Measurements from ENCODE around the gene CEP57L1.
"Not testable (repeated sequence)": the region's sequence is repeated elsewhere in the genome, so short reads cannot be mapped to it uniquely, and the experiment has no call there.

The CEP57L1 gene

DNA sequence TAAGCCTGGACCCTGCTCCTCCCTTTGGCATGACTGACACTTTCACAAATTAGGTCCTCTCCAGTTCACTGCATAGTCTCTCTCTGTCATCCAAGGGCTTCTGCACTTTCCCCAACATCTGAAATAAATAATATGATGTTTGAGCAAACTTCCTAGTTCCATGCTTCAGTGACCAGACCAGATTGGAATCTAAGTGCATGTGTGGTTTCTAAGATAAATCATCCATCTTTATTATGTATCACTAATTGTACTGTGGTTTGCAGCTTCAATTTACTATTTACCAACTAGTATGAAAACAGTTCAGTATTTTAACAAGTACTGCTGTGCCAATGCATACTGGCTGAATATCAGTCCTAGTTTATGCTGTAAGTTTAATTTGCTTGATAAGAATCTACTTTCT is 19.4 kb upstream of the CEP57L1 start:
- no peak for DNase-seq

DNA sequence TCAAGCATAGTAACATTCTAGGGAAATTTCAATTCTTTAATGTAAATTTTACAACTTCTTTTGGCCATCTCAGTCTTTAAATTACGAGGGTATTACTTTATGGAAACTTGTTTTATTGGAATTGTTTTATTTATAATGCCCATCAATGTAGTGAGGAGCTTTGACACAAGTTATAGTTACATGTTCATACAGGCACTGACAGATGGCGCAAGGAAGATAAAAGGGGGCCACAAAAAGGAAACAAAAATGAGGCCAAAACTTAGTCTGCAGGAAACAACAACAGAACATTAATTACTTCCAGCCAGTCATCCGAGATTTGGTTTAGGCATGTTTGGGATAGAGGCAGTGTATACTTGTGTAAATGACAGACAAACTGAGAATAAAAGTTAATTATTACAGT is 18.9 kb upstream of the CEP57L1 start:
- no peak for DNase-seq

GRCh38 chr6:109079981-109080380 is 15.3 kb upstream of the CEP57L1 start:
- DNase-seq, result no peak

GRCh38 chr6:109081026-109081425 is 14.3 kb upstream of the CEP57L1 start:
- DNase-seq, result no peak

- no peak for DNase-seq
These were observed 13.7 kb upstream of the CEP57L1 start for GRCh38 chr6:109081516-109082187.

GRCh38 chr6:109082188-109082577 is 13.1 kb upstream of the CEP57L1 start:
- no peak for DNase-seq

- no peak for DNase-seq
These were observed 11.7 kb upstream of the CEP57L1 start for GRCh38 chr6:109083657-109084056.

GRCh38 chr6:109084146-109084545 is 11.2 kb upstream of the CEP57L1 start:
- not testable (repeated sequence) for DNase-seq

DNA sequence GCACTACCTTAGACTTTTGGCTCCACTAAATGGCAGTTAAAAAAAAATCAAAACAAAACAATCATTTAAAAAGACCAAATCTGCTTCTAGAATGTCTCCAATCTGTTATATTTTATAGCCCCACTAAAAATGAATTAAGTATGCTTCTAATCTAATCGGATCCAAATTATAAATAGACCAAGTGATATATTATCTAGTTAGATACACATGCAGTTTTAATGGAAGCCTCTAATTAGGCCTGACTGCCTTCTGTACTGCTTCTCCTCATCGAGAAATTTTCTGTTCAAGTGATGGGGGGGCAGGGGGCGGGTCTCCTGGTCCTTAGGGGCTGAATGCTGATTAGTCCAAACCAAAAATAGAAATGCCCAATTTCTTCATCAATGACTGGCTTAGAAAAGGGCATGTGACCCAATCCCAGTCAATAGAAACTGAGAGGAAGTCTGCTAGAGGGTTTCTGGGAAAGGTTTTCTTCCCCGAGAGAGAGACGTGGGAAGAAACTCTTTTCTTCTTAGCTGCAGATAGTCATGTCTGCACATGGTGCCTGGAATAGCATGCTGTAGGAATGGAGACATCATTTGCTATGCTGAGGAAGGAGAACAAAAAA is 7.5 kb upstream of the CEP57L1 start:
- DNase-seq, result no peak

DNA sequence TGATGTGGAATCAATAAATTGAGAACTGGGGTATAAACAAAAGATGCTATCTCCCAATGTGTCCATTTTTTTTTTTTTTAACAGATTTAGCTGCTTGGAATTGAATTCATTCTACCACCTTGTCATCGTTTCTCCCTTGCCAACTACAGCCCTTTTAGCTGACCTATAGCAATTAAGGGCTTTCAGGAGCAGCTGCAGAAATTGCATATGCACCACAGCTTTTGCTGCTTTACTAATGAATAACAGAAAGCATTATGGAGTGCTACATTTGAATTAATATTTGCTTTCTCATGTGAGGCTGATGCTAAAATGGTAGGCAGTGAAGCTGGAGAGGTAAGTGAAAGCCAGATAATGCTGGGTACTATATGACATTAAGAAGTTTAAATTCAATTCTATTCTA is 6.3 kb upstream of the CEP57L1 start:
- no peak for DNase-seq

- DNase-seq, result no peak
These were observed 3.8 kb upstream of the CEP57L1 start for GRCh38 chr6:109091314-109092024.

GRCh38 chr6:109092074-109092473 is 3.2 kb upstream of the CEP57L1 start:
- DNase-seq, result no peak

GRCh38 chr6:109093732-109094415 is 1.4 kb upstream of the CEP57L1 start:
- no peak for DNase-seq

- DNase-seq, result peak; percentile 75
These were observed 781 bp upstream of the CEP57L1 start, which contains the start of gene SESN1 for GRCh38 chr6:109094416-109095035. TSS of gene SESN1 (minus strand) at chr6:109094846. CDS start at chr6:109094073, 773 bp downstream.

DNA sequence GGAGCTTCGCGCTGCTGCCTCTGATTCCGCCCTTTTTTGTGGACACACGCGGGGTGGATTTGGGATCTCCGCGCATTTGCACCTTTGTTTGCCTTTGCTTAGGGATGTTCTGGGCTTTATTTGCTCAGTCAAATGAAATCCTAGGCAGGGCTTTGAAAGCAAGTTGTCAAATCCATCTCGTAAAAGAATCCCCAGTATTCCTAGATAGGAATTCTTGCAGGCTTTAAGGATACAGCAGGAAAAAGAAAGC is 453 bp downstream of the CEP57L1 start:
- DNase-seq, result no peak

- DNase-seq, result no peak
These were observed 901 bp downstream of the CEP57L1 start for GRCh38 chr6:109096208-109096607.

DNA sequence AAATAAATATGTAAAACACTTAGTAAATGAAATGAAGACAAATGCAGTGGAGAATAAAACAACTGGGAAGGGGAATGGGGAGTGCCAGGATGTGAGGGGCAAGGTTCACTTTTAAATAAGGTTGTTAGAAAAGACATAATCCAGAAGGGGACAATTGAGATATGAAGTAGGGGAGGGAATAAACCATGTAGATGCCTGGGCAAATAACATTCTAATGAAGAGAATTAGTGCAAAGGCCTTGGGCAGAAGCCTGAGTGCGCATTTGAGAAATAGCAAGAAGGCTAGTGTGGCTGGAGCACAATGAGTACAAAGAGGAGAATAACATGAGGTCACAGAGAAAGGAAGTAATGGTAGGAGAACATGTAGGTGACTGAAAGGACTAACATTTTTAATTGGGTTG is 2.4 kb downstream of the CEP57L1 start:
- no peak for DNase-seq

GRCh38 chr6:109102762-109103161 is 7.5 kb downstream of the CEP57L1 start:
- DNase-seq, result no peak

GRCh38 chr6:109103942-109104341 is 8.6 kb downstream of the CEP57L1 start:
- DNase-seq, result no peak

GRCh38 chr6:109104512-109104911 is 9.2 kb downstream of the CEP57L1 start:
- DNase-seq, result no peak

DNA sequence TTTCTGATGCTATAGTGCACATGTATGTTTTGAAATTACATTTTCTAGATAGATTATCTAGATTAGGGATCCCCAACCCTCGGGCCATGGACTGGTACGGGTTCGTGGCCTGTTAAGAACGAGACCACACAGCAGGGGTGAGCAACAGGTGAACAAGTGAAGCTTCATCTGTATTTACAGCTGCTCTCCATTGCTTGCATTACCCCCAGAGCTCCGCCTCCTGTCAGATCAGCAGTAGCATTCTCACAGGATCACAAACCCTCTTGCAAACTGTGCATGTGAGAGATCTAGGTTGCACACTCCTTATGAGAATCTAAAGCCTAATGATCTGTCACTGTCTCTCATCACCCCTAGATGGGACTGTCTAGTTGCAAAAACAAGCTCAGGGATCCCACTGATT is 10.4 kb downstream of the CEP57L1 start:
- DNase-seq, result no peak

DNA sequence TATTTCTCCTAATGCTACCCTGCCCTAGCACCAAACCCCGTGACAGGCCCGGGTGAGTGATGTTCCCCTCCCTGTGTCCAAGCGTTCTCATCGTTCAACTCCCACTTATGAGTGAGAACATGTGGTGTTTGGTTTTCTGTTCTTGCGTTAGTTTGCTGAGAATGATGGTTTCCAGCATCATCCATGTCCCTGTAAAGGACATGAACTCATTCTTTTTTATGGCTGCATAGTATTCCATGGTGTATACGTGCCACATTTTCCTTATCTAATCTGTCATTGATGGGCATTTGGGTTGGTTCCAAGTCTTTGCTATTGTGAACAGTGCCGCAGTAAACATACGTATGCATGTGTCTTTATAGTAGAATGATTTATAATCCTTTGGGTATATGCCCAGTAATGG is 14.4 kb downstream of the CEP57L1 start:
- DNase-seq, result not testable (repeated sequence)

DNA sequence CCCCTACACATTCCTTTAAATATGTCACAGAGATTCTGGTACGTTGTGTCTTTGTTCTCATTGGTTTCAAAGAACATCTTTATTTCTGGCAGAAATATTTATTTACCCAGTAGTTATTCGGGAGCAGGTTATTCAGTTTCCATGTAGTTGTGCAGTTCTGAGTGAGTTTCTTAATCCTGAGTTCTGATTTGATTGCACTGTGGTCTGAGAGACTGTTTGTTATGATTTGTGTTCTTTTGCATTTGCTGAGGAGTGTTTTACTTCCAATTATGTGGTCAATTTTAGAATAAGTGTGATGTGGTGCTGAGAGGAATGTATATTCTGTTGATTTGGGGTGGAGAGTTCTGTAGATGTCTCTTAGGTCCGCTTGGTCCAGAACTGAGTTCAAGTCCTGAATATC is 17.4 kb downstream of the CEP57L1 start:
- not testable (repeated sequence) for DNase-seq

All from DMS153 (cell line).